Astrocyte (in vitro differentiated cells and primary cell): ENCODE results near the gene RANGAP1. TPM values are rescaled to one million over a fixed set of nuclear protein-coding genes. Genes with fewer than 3 reads are reported as not detected.
A peak's percentile ranks its signal among the peaks of the same experiment; 100 is the strongest.
"Not testable (repeated sequence)": the region's sequence is repeated elsewhere in the genome, so short reads cannot be mapped to it uniquely, and the experiment has no call there.

Experiments
- DNase-seq: peaks from one replicate; pipeline ENCODE4 v3.0.0-alpha.2; 2010; ENCODE audit warnings: low read depth
- FAIRE-seq: peaks from 2 replicates; lab custom pipeline; 2011; peaks lifted over from hg19 to GRCh38; lab: Jason Lieb, UNC
- H2AFZ ChIP-seq: 2 replicates; pipeline ENCODE4 v1.6.0; 2012; ENCODE audit warnings: low read depth, low read length, inconsistent platforms
- H3K27ac ChIP-seq: 2 replicates; pipeline ENCODE4 v1.5.1; 2011; ENCODE audit warnings: low read depth, low read length, inconsistent platforms
- H3K27me3 ChIP-seq: 2 replicates; pipeline ENCODE4 v1.6.0; 2011; ENCODE audit warnings: low read length, inconsistent platforms; ENCODE audit not compliant: insufficient read depth
- H3K36me3 ChIP-seq: 2 replicates; pipeline ENCODE4 v1.5.1; 2011; ENCODE audit warnings: low read length, inconsistent platforms; ENCODE audit not compliant: insufficient read depth
- H3K4me1 ChIP-seq: 2 replicates; pipeline ENCODE4 v1.5.1; 2011; ENCODE audit warnings: low read length, inconsistent platforms; ENCODE audit not compliant: insufficient read depth
- H3K4me2 ChIP-seq: 2 replicates; pipeline ENCODE4 v1.6.0; 2012; ENCODE audit warnings: low read length, inconsistent platforms
- H3K4me3 ChIP-seq: 2 replicates; pipeline ENCODE4 v1.5.1; 2011; ENCODE audit warnings: low read depth, mild to moderate bottlenecking, low read length, inconsistent platforms; ENCODE audit not compliant: insufficient read depth
- H3K79me2 ChIP-seq: 2 replicates; pipeline ENCODE4 v1.6.0; 2012; ENCODE audit warnings: mild to moderate bottlenecking, low read length, inconsistent platforms; ENCODE audit not compliant: insufficient read depth
- H3K9ac ChIP-seq: 2 replicates; pipeline ENCODE4 v1.6.0; 2012; ENCODE audit warnings: mild to moderate bottlenecking, low read length, inconsistent platforms
- H3K9me3 ChIP-seq: 2 replicates; pipeline ENCODE4 v1.5.1; 2012; ENCODE audit warnings: low read depth, mild to moderate bottlenecking, low read length, inconsistent platforms; ENCODE audit not compliant: insufficient read depth
- H4K20me1 ChIP-seq: 2 replicates; pipeline ENCODE4 v1.6.0; 2012; ENCODE audit warnings: low read length, inconsistent platforms; ENCODE audit not compliant: insufficient read depth
- H3K27ac Mint-ChIP-seq: one replicate; pipeline ENCODE4 v1.8.0; 2021; ENCODE audit warnings: mild to moderate bottlenecking, mixed read lengths; ENCODE audit not compliant: unreplicated experiment
- H3K27me3 Mint-ChIP-seq: one replicate; pipeline ENCODE4 v1.8.0; 2021; ENCODE audit warnings: low read depth, mixed read lengths; ENCODE audit not compliant: unreplicated experiment
- H3K36me3 Mint-ChIP-seq: one replicate; pipeline ENCODE4 v1.8.0; 2021; ENCODE audit warnings: low read depth, mixed read lengths; ENCODE audit not compliant: unreplicated experiment
- H3K4me1 Mint-ChIP-seq: one replicate; pipeline ENCODE4 v1.8.0; 2021; ENCODE audit warnings: low read depth, mixed read lengths; ENCODE audit not compliant: unreplicated experiment
- H3K4me3 Mint-ChIP-seq: one replicate; pipeline ENCODE4 v1.8.0; 2021; ENCODE audit warnings: mild to moderate bottlenecking, moderate library complexity, mixed read lengths; ENCODE audit not compliant: unreplicated experiment
- H3K9me3 Mint-ChIP-seq: one replicate; pipeline ENCODE4 v1.8.0; 2021; ENCODE audit warnings: mild to moderate bottlenecking, mixed read lengths; ENCODE audit not compliant: unreplicated experiment
- EZH2 ChIP-seq: IDR thresholded peaks from 2 replicates; pipeline ENCODE4 v1.6.1; 2012; ENCODE audit warnings: mild to moderate bottlenecking, low read length, inconsistent platforms; ENCODE audit not compliant: insufficient read depth
- total RNA-seq: library from RNA; stranded (reverse); gene quantifications from 2 replicates; pipeline ENCODE4 v1.2.1, GENCODE V29; 2021
- TF ChIP-seq, protein P1 (sequence below): IDR thresholded peaks from 2 replicates; pipeline ENCODE4 v1.5.1; 2011; ENCODE audit warnings: low read depth, mild to moderate bottlenecking, inconsistent platforms, low read length, moderate library complexity; ENCODE audit not compliant: insufficient read depth

The RANGAP1 gene
- total RNA-seq, 1 donor from 2014 or later: 77.8 TPM

DNA sequence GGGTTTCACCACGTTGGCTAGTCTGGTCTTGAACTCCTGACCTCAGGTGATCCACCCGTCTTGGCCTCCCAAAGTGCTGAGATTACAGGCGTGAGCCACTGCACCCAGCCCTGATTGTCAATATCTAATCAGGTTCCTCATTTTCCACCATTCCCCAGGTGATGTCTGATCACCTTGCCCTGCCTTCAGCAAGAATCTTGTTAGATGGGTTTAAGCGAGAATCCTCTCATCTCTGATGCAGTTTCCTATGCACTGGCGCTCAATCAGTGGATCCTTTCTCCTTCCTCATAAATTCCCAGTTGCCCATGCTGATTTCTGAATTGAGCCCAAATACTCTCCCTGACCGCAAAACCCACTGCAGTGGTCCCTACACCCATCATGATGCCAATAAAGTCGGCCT is 14.7 kb upstream of the RANGAP1 start:
- Histone ChIP-seq H3K27ac (no peak overlapping the region), H4K20me1 (peaks cover 17% of the 10 kb centered on the region), H3K4me3 (peak overlapping the region; percentile 86), H2AFZ (peak overlapping the region; percentile 30), H3K9me3 (no peaks in the 10 kb centered on the region), H3K4me2 (peak overlapping the region; percentile 87), H3K79me2 (peaks cover 51% of the 10 kb centered on the region), H3K9ac (peak overlapping the region; percentile 97), H3K27me3 (no peaks in the 10 kb centered on the region), H3K4me1 (peaks cover 17% of the 10 kb centered on the region), H3K36me3 (no peaks in the 10 kb centered on the region)
- TF ChIP-seq, protein P1, sequence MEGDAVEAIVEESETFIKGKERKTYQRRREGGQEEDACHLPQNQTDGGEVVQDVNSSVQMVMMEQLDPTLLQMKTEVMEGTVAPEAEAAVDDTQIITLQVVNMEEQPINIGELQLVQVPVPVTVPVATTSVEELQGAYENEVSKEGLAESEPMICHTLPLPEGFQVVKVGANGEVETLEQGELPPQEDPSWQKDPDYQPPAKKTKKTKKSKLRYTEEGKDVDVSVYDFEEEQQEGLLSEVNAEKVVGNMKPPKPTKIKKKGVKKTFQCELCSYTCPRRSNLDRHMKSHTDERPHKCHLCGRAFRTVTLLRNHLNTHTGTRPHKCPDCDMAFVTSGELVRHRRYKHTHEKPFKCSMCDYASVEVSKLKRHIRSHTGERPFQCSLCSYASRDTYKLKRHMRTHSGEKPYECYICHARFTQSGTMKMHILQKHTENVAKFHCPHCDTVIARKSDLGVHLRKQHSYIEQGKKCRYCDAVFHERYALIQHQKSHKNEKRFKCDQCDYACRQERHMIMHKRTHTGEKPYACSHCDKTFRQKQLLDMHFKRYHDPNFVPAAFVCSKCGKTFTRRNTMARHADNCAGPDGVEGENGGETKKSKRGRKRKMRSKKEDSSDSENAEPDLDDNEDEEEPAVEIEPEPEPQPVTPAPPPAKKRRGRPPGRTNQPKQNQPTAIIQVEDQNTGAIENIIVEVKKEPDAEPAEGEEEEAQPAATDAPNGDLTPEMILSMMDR: no peak
- no peak for TF ChIP-seq EZH2
- DNase-seq: no peak
- Mint-ChIP-seq H3K4me1 (peaks cover 17% of the 10 kb centered on the region), H3K9me3 (no peaks in the 10 kb centered on the region), H3K27ac (peak overlapping the region; percentile 69), H3K4me3 (peak overlapping the region; percentile 85), H3K27me3 (no peaks in the 10 kb centered on the region), H3K36me3 (peaks cover 4% of the 10 kb centered on the region)
- no peak for FAIRE-seq

DNA sequence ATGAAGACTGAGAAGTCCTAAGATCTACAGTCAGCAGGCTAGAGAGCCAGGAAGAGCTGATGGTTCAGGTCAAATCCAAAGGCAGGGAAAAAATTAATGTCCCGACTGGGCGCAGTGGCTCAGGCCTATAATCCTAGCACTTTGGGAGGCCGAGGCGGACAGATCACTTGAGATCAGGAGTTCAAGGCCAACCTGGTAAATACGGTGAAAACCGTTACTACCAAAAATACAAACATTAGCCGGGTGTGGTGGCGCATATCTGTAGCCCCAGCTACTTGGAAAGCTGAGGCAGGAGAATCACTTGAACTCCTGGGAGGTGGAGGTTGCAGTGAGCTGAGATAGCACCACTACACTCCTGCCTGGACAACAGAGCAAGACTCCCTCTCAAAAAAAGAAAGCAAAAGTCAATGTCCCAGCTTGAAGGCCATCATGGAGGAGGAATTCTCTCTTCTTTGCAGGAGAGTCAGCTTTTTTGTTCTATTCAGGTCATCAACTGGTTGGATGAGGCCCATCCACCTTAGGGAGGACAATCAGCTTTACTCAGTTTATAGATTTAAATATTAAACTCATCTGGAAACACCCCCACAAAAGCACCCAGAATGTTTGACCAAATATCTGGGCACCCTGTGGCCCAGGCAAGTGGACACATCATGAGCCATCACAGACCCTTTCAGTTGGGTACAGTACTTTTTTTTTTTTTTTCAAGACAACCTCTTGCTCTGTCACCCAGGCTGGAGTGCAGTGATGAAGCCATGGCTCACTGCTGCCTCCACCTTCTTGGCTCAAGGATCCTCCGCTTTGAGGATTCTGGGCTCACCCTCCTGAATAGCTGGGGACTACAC is 11.1 kb upstream of the RANGAP1 start:
- no peak overlapping the region for H3K4me3 Mint-ChIP-seq

DNA sequence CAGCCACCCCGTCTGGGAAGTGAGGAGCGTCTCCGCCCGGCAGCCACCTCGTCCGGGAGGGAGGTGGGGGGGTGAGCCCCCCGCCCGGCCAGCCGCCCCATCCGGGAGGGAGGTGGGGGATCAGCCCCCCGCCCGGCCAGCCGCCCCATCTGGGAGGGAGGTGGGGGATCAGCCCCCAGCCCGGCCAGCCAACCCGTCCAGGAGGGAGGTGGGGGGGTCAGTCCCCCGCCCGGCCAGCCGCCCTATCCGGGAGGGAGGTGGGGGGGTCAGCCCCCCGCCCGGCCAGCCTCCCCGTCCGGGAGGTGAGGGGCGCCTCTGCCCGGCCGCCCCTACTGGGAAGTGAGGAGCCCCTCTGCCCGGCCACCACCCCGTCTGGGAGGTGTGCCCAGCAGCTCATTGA is 8.8 kb upstream of the RANGAP1 start:
- H3K27me3 ChIP-seq, H2AFZ ChIP-seq, H3K79me2 ChIP-seq, H3K9me3 Mint-ChIP-seq, H4K20me1 ChIP-seq, H3K4me3 Mint-ChIP-seq, H3K4me2 ChIP-seq, DNase-seq, H3K27ac ChIP-seq, H3K27ac Mint-ChIP-seq, H3K36me3 Mint-ChIP-seq, H3K9me3 ChIP-seq, FAIRE-seq, H3K27me3 Mint-ChIP-seq, H3K36me3 ChIP-seq, H3K4me3 ChIP-seq, H3K9ac ChIP-seq: not testable (repeated sequence)
- peaks cover 12% of the 10 kb centered on the region for H3K4me1 Mint-ChIP-seq
- H3K4me1 ChIP-seq: peaks cover 11% of the 10 kb centered on the region

More for the DNA sequence above, 11.1 kb upstream of the RANGAP1 start:
- H3K4me1 Mint-ChIP-seq: peaks cover 1% of the 10 kb centered on the region
- Histone ChIP-seq H3K4me2 (no peak overlapping the region), H3K79me2 (peaks cover 15% of the 10 kb centered on the region), H3K27me3 (no peaks in the 10 kb centered on the region), H3K36me3 (no peaks in the 10 kb centered on the region), H3K4me1 (peaks cover 6% of the 10 kb centered on the region), H3K9me3 (no peaks in the 10 kb centered on the region), H4K20me1 (no peaks in the 10 kb centered on the region), H3K9ac (no peak overlapping the region), H3K27ac (no peak overlapping the region), H3K4me3 (no peak overlapping the region), H2AFZ (no peak overlapping the region)
- no peak for FAIRE-seq
- DNase-seq: no peak
- H3K27me3 Mint-ChIP-seq: no peaks in the 10 kb centered on the region
- H3K36me3 Mint-ChIP-seq: no peaks in the 10 kb centered on the region
- no peak for TF ChIP-seq EZH2
- TF ChIP-seq, protein P1: no peak
- no peak overlapping the region for H3K27ac Mint-ChIP-seq
- H3K9me3 Mint-ChIP-seq: no peaks in the 10 kb centered on the region
